Astrocyte (in vitro differentiated cells and primary cell): ENCODE measurements around the gene NCOA1. TPM values are rescaled to one million over a fixed set of nuclear protein-coding genes. Genes with fewer than 3 reads are reported as not detected.

Experiments used
- DNase-seq: peaks from one replicate; pipeline ENCODE4 v3.0.0-alpha.2; 2010; ENCODE audit warnings: low read depth
- FAIRE-seq: peaks from 2 replicates; lab custom pipeline; 2011; peaks lifted over from hg19 to GRCh38; lab: Jason Lieb, UNC
- H2AFZ ChIP-seq: 2 replicates; pipeline ENCODE4 v1.6.0; 2012; ENCODE audit warnings: low read depth, low read length, inconsistent platforms
- H3K27ac ChIP-seq: 2 replicates; pipeline ENCODE4 v1.5.1; 2011; ENCODE audit warnings: low read depth, low read length, inconsistent platforms
- H3K27me3 ChIP-seq: 2 replicates; pipeline ENCODE4 v1.6.0; 2011; ENCODE audit warnings: low read length, inconsistent platforms; ENCODE audit not compliant: insufficient read depth
- H3K36me3 ChIP-seq: 2 replicates; pipeline ENCODE4 v1.5.1; 2011; ENCODE audit warnings: low read length, inconsistent platforms; ENCODE audit not compliant: insufficient read depth
- H3K4me1 ChIP-seq: 2 replicates; pipeline ENCODE4 v1.5.1; 2011; ENCODE audit warnings: low read length, inconsistent platforms; ENCODE audit not compliant: insufficient read depth
- H3K4me2 ChIP-seq: 2 replicates; pipeline ENCODE4 v1.6.0; 2012; ENCODE audit warnings: low read length, inconsistent platforms
- H3K4me3 ChIP-seq: 2 replicates; pipeline ENCODE4 v1.5.1; 2011; ENCODE audit warnings: low read depth, mild to moderate bottlenecking, low read length, inconsistent platforms; ENCODE audit not compliant: insufficient read depth
- H3K79me2 ChIP-seq: 2 replicates; pipeline ENCODE4 v1.6.0; 2012; ENCODE audit warnings: mild to moderate bottlenecking, low read length, inconsistent platforms; ENCODE audit not compliant: insufficient read depth
- H3K9ac ChIP-seq: 2 replicates; pipeline ENCODE4 v1.6.0; 2012; ENCODE audit warnings: mild to moderate bottlenecking, low read length, inconsistent platforms
- H3K9me3 ChIP-seq: 2 replicates; pipeline ENCODE4 v1.5.1; 2012; ENCODE audit warnings: low read depth, mild to moderate bottlenecking, low read length, inconsistent platforms; ENCODE audit not compliant: insufficient read depth
- H4K20me1 ChIP-seq: 2 replicates; pipeline ENCODE4 v1.6.0; 2012; ENCODE audit warnings: low read length, inconsistent platforms; ENCODE audit not compliant: insufficient read depth
- H3K27ac Mint-ChIP-seq: one replicate; pipeline ENCODE4 v1.8.0; 2021; ENCODE audit warnings: mild to moderate bottlenecking, mixed read lengths; ENCODE audit not compliant: unreplicated experiment
- H3K27me3 Mint-ChIP-seq: one replicate; pipeline ENCODE4 v1.8.0; 2021; ENCODE audit warnings: low read depth, mixed read lengths; ENCODE audit not compliant: unreplicated experiment
- H3K36me3 Mint-ChIP-seq: one replicate; pipeline ENCODE4 v1.8.0; 2021; ENCODE audit warnings: low read depth, mixed read lengths; ENCODE audit not compliant: unreplicated experiment
- H3K4me1 Mint-ChIP-seq: one replicate; pipeline ENCODE4 v1.8.0; 2021; ENCODE audit warnings: low read depth, mixed read lengths; ENCODE audit not compliant: unreplicated experiment
- H3K4me3 Mint-ChIP-seq: one replicate; pipeline ENCODE4 v1.8.0; 2021; ENCODE audit warnings: mild to moderate bottlenecking, moderate library complexity, mixed read lengths; ENCODE audit not compliant: unreplicated experiment
- H3K9me3 Mint-ChIP-seq: one replicate; pipeline ENCODE4 v1.8.0; 2021; ENCODE audit warnings: mild to moderate bottlenecking, mixed read lengths; ENCODE audit not compliant: unreplicated experiment
- CTCF ChIP-seq: IDR thresholded peaks from 2 replicates; pipeline ENCODE4 v1.5.1; 2011; ENCODE audit warnings: low read depth, mild to moderate bottlenecking, inconsistent platforms, low read length, moderate library complexity; ENCODE audit not compliant: insufficient read depth
- EZH2 ChIP-seq: IDR thresholded peaks from 2 replicates; pipeline ENCODE4 v1.6.1; 2012; ENCODE audit warnings: mild to moderate bottlenecking, low read length, inconsistent platforms; ENCODE audit not compliant: insufficient read depth
- total RNA-seq: library from RNA; stranded (reverse); gene quantifications from 2 replicates; pipeline ENCODE4 v1.2.1, GENCODE V29; 2021

The NCOA1 gene
- total RNA-seq, 1 donor from 2014 or later, result 14.7 TPM

GRCh38 chr2:24449344-24449743 is 41.7 kb upstream of the NCOA1 start:
- Histone ChIP-seq H3K79me2 (no peaks in the 10 kb centered on the region), H3K9ac (no peak overlapping the region), H2AFZ (no peak overlapping the region), H3K27ac (no peak overlapping the region), H3K4me3 (no peak overlapping the region), H3K4me1 (peaks cover 5% of the 10 kb centered on the region), H3K4me2 (no peak overlapping the region), H3K36me3 (no peaks in the 10 kb centered on the region), H3K9me3 (peaks cover 8% of the 10 kb centered on the region), H4K20me1 (no peaks in the 10 kb centered on the region), H3K27me3 (no peaks in the 10 kb centered on the region)
- TF ChIP-seq CTCF (no peak), EZH2 (no peak)
- no peak for DNase-seq
- no peak overlapping the region for H3K27ac Mint-ChIP-seq
- H3K9me3 Mint-ChIP-seq, result peaks cover 9% of the 10 kb centered on the region
- no peaks in the 10 kb centered on the region for H3K27me3 Mint-ChIP-seq
- no peak overlapping the region for H3K4me3 Mint-ChIP-seq
- no peak for FAIRE-seq
- no peaks in the 10 kb centered on the region for H3K36me3 Mint-ChIP-seq
- H3K4me1 Mint-ChIP-seq, result peaks cover 8% of the 10 kb centered on the region

GRCh38 chr2:24451805-24452501 is 39.1 kb upstream of the NCOA1 start:
- Mint-ChIP-seq H3K27me3 (no peaks in the 10 kb centered on the region), H3K27ac (no peak overlapping the region), H3K36me3 (no peaks in the 10 kb centered on the region), H3K4me3 (no peak overlapping the region), H3K4me1 (peaks cover 13% of the 10 kb centered on the region), H3K9me3 (peaks cover 9% of the 10 kb centered on the region)
- Histone ChIP-seq H2AFZ (no peak overlapping the region), H3K79me2 (no peaks in the 10 kb centered on the region), H3K36me3 (no peaks in the 10 kb centered on the region), H3K27ac (no peak overlapping the region), H3K4me2 (no peak overlapping the region), H3K4me1 (peaks cover 12% of the 10 kb centered on the region), H3K27me3 (no peaks in the 10 kb centered on the region), H3K9ac (no peak overlapping the region), H3K9me3 (peaks cover 8% of the 10 kb centered on the region), H3K4me3 (no peak overlapping the region), H4K20me1 (no peaks in the 10 kb centered on the region)
- FAIRE-seq (no peak), DNase-seq (no peak)
- TF ChIP-seq CTCF, result no peak
- TF ChIP-seq EZH2, result no peak

- no peak overlapping the region for H2AFZ ChIP-seq
- H3K27ac Mint-ChIP-seq, result no peak overlapping the region
- H3K79me2 ChIP-seq, result no peaks in the 10 kb centered on the region
- H3K4me3 ChIP-seq, result no peak overlapping the region
- no peak for TF ChIP-seq EZH2
- TF ChIP-seq CTCF, result no peak
- no peaks in the 10 kb centered on the region for H3K27me3 Mint-ChIP-seq
- peaks cover 13% of the 10 kb centered on the region for H3K4me1 ChIP-seq
- no peaks in the 10 kb centered on the region for H4K20me1 ChIP-seq
- H3K36me3 Mint-ChIP-seq, result no peaks in the 10 kb centered on the region
- H3K9ac ChIP-seq, result no peak overlapping the region
- H3K4me1 Mint-ChIP-seq, result peaks cover 17% of the 10 kb centered on the region
- DNase-seq (no peak), FAIRE-seq (no peak)
- H3K4me2 ChIP-seq, result no peak overlapping the region
- peaks cover 9% of the 10 kb centered on the region for H3K9me3 Mint-ChIP-seq
- no peaks in the 10 kb centered on the region for H3K27me3 ChIP-seq
- H3K36me3 ChIP-seq, result no peaks in the 10 kb centered on the region
- H3K27ac ChIP-seq, result no peak overlapping the region
- H3K9me3 ChIP-seq, result peaks cover 8% of the 10 kb centered on the region
- H3K4me3 Mint-ChIP-seq, result no peak overlapping the region
Observed at GRCh38 chr2:24452502-24452885, 38.6 kb upstream of the NCOA1 start.
